ENCODE measurements around the gene CRIP3.

Gene CRIP3

DNA sequence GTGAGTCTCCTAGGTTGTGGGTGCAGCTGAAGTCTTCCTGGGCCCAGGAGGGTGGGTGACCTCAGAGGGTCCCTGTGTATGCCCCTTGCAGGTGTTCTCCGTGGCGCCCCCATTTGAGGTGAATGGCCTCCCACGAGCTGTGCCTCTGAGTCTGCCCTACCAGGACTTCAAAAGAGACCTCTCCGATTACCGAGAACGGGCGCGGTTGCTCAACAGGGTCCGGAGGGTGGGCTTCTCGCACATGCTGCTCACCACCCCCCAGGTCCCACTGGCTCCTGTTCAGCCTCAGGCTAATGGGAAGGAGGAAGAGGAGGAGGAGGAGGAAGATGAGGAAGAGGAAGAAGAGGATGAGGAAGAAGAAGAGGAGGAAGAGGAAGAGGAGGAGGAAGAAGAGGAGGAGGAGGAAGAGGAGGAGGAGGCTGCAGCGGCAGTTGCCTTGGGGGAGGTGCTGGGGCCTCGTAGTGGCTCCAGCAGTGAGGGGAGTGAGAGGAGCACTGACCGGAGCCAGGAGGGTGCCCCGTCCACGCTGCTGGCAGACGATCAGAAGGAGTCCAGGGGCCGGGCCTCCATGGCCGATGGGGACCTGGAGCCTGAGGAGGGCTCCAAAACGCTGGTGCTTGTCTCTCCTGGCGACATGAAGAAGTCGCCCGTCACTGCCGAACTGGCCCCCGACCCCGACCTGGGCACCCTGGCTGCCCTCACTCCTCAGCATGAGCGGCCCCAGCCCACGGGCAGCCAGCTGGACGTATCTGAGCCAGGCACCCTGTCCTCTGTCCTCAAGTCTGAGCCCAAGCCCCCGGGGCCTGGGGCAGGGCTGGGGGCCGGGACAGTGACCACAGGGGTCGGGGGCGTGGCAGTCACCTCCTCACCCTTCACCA, 25.8 kb downstream of the CRIP3 start:
- no peaks in the 10 kb centered on the region for H3K4me1 ChIP-seq (ENCODE audit: low read depth, poor library complexity, severe bottlenecking)
- H3K4me3 ChIP-seq (IDR thresholded peaks at IDR 0.05; ENCODE audit: insufficient read depth, low read depth, low read length), result no peak overlapping the region
- no peak overlapping the region for H3K4me2 ChIP-seq
- no peak overlapping the region for H2AFZ ChIP-seq (ENCODE audit: low read depth)
- H3K27ac ChIP-seq, result no peak overlapping the region
- H4K20me1 ChIP-seq (ENCODE audit: insufficient read depth), result no peaks in the 10 kb centered on the region
- TF ChIP-seq, protein P1, sequence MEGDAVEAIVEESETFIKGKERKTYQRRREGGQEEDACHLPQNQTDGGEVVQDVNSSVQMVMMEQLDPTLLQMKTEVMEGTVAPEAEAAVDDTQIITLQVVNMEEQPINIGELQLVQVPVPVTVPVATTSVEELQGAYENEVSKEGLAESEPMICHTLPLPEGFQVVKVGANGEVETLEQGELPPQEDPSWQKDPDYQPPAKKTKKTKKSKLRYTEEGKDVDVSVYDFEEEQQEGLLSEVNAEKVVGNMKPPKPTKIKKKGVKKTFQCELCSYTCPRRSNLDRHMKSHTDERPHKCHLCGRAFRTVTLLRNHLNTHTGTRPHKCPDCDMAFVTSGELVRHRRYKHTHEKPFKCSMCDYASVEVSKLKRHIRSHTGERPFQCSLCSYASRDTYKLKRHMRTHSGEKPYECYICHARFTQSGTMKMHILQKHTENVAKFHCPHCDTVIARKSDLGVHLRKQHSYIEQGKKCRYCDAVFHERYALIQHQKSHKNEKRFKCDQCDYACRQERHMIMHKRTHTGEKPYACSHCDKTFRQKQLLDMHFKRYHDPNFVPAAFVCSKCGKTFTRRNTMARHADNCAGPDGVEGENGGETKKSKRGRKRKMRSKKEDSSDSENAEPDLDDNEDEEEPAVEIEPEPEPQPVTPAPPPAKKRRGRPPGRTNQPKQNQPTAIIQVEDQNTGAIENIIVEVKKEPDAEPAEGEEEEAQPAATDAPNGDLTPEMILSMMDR (conservative IDR thresholded peaks at IDR 0.05; ENCODE audit: low read depth, low read length), result no peak
- H3K79me2 ChIP-seq (ENCODE audit: insufficient read depth, low read depth), result no peaks in the 10 kb centered on the region
- peaks cover 21% of the 10 kb centered on the region for H3K27me3 ChIP-seq (ENCODE audit: insufficient read depth, low read depth)
- no peak overlapping the region for H3K9ac ChIP-seq
- H3K36me3 ChIP-seq (ENCODE audit: insufficient read depth), result no peaks in the 10 kb centered on the region

DNA sequence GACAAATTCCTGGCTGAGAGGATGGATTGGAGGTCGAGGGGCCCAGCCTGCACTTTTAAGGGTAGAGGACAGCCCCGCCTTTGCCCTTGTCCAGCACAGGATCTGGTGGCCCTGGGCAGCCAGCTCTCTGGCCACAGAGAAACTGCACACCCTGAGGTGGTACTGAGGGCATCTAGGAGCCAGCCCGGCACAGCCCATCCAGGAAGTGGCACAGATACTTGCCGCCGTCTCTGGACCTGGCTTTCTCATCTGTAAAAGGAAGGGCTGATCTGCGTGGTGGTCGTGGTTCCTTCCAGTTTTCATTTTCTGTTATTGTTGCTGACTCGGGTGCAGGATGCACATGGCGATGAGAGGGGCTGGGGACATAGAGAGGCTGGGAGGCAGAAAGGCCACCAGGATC, 26.6 kb downstream of the CRIP3 start:
- Histone ChIP-seq H3K27ac (no peak overlapping the region), H2AFZ (ENCODE audit: low read depth) (no peak overlapping the region), H3K27me3 (ENCODE audit: insufficient read depth, low read depth) (peaks cover 21% of the 10 kb centered on the region), H3K9ac (no peak overlapping the region), H3K4me1 (ENCODE audit: low read depth, poor library complexity, severe bottlenecking) (no peaks in the 10 kb centered on the region), H3K79me2 (ENCODE audit: insufficient read depth, low read depth) (no peaks in the 10 kb centered on the region), H3K4me3 (IDR thresholded peaks at IDR 0.05; ENCODE audit: insufficient read depth, low read depth, low read length) (no peak overlapping the region), H3K4me2 (no peak overlapping the region), H4K20me1 (ENCODE audit: insufficient read depth) (no peaks in the 10 kb centered on the region), H3K36me3 (ENCODE audit: insufficient read depth) (no peaks in the 10 kb centered on the region)
- TF ChIP-seq, protein P1 (conservative IDR thresholded peaks at IDR 0.05; ENCODE audit: low read depth, low read length), result no peak

DNA sequence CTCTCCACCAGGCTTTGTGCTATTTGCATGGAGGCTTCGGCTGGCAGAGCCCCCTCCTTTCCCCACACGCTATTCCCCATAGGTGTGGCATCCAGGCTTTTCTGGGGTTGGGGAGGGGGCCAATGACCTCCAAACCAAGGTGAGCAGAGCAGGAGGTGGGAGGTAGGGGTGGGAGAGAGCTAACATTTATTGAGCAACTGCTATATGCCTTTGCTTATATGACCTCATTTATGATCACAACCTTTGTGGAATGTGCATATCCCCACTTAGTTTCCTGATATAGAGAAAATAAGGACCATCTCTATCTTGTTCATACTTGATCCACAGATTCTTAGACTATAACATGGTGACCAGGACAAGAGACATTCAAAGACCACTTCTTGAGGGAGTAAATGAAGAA, 28.4 kb downstream of the CRIP3 start:
- no peak overlapping the region for H3K9ac ChIP-seq
- H4K20me1 ChIP-seq (ENCODE audit: insufficient read depth), result no peaks in the 10 kb centered on the region
- H3K79me2 ChIP-seq (ENCODE audit: insufficient read depth, low read depth), result no peaks in the 10 kb centered on the region
- peaks cover 16% of the 10 kb centered on the region for H3K27me3 ChIP-seq (ENCODE audit: insufficient read depth, low read depth)
- no peak overlapping the region for H3K4me3 ChIP-seq (IDR thresholded peaks at IDR 0.05; ENCODE audit: insufficient read depth, low read depth, low read length)
- TF ChIP-seq, protein P1 (conservative IDR thresholded peaks at IDR 0.05; ENCODE audit: low read depth, low read length), result no peak
- H2AFZ ChIP-seq (ENCODE audit: low read depth), result no peak overlapping the region
- no peaks in the 10 kb centered on the region for H3K4me1 ChIP-seq (ENCODE audit: low read depth, poor library complexity, severe bottlenecking)
- no peak overlapping the region for H3K27ac ChIP-seq
- H3K4me2 ChIP-seq, result no peak overlapping the region
- no peaks in the 10 kb centered on the region for H3K36me3 ChIP-seq (ENCODE audit: insufficient read depth)

DNA sequence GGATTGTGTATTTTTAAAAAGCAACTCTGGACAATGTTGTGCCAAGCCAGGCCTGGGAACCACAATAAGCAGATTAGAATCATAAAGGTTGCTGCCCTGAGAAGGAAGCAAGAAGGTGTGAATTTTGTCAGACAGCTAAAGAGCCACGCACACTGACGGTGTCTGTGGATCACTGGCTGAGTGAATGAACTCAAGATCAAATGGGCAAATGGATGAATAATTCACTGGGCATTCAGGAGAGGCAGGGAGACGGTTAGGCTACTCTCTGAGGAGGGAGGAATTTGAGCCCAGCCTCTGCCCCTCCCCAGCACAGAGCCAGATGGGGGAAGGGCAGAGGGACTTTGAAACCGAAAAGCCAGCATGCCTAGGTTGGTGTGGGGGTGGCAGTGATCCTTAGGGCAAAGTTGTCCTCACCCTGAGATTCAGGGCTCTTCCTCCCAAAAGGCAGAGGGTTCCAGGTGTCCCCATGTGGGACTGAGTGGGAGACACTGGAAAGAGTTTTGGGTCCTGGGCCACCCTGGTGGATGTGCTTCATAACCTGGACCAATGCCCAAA, 30.0 kb downstream of the CRIP3 start:
- Histone ChIP-seq H3K27ac (no peak overlapping the region), H3K4me1 (ENCODE audit: low read depth, poor library complexity, severe bottlenecking) (no peaks in the 10 kb centered on the region), H3K27me3 (ENCODE audit: insufficient read depth, low read depth) (peaks cover 4% of the 10 kb centered on the region; the same call in 1 of the 2 replicates), H2AFZ (ENCODE audit: low read depth) (no peak overlapping the region), H3K36me3 (ENCODE audit: insufficient read depth) (no peaks in the 10 kb centered on the region), H3K79me2 (ENCODE audit: insufficient read depth, low read depth) (no peaks in the 10 kb centered on the region), H4K20me1 (ENCODE audit: insufficient read depth) (no peaks in the 10 kb centered on the region), H3K9ac (no peak overlapping the region), H3K4me3 (IDR thresholded peaks at IDR 0.05; ENCODE audit: insufficient read depth, low read depth, low read length) (no peak overlapping the region), H3K4me2 (no peak overlapping the region)
- TF ChIP-seq, protein P1 (conservative IDR thresholded peaks at IDR 0.05; ENCODE audit: low read depth, low read length), result no peak
